Heart left ventricle (tissue), 16 donors: Measurements from ENCODE around the gene TRIM33. TPM values are rescaled to one million over a fixed set of nuclear protein-coding genes. Genes with fewer than 3 reads are reported as not detected.
A peak's percentile ranks its signal among the peaks of the same experiment; 100 is the strongest.

Experiments used
- ATAC-seq, 4 donors: fragments of 200-7000 bp; cut with Tn5 transposase; one replicate each; pipeline ENCODE4 v1.9.1; 2020 to 2022; ENCODE audit warnings: moderate library complexity in 4 of 4, mild to moderate bottlenecking in 3 of 4, moderate number of reproducible peaks in 1 of 4
- DNase-seq, 5 donors: peaks; one replicate each; pipeline ENCODE4 v3.0.0-alpha.2; 2020
- H3K27ac ChIP-seq, 12 donors: fragments of 200-600 bp; sonication (generic) in 4 of 12; one replicate each; pipeline versions ENCODE4 v1.5.0 to v1.8.0; 2016 to 2022; ENCODE audit warnings: mild to moderate bottlenecking in 2 of 12
- H3K27me3 ChIP-seq, 9 donors: fragments of 200-600 bp; sonication (generic) in 2 of 9; one replicate each; pipeline versions ENCODE4 v1.5.1 to v1.8.0; 2016 to 2022; ENCODE audit warnings: mild to moderate bottlenecking in 3 of 9
- H3K36me3 ChIP-seq, 9 donors: fragments of 200-600 bp; sonication (generic) in 2 of 9; one replicate each; pipeline versions ENCODE4 v1.5.0 to v1.8.0; 2018 to 2022; ENCODE audit warnings: mild to moderate bottlenecking in 2 of 9
- H3K4me1 ChIP-seq, 12 donors: fragments of 200-600 bp; sonication (generic) in 4 of 12; one replicate each; pipeline versions ENCODE4 v1.5.0 to v1.8.0; 2016 to 2022; ENCODE audit warnings: mild to moderate bottlenecking in 3 of 12
- H3K4me3 ChIP-seq, 12 donors: fragments of 200-600 bp; sonication (generic) in 4 of 12; one replicate each; pipeline versions ENCODE4 v1.5.0 to v1.8.0; 2017 to 2022; ENCODE audit warnings: mild to moderate bottlenecking in 9 of 12, moderate library complexity in 4 of 12
- H3K9me3 ChIP-seq, 12 donors: fragments of 200-600 bp; sonication (generic) in 4 of 12; one replicate each; pipeline versions ENCODE4 v1.5.0 to v1.8.0; 2016 to 2022; ENCODE audit warnings: mild to moderate bottlenecking in 1 of 12
- CTCF ChIP-seq, 12 donors: fragments of 200-600 bp; sonication (generic) in 4 of 12; IDR thresholded peaks; one replicate each; pipeline versions ENCODE4 v1.5.0 to v1.8.0; 2018 to 2022; ENCODE audit warnings: antibody characterized with exemption in 12 of 12, mild to moderate bottlenecking in 5 of 12
- POLR2A ChIP-seq, 2 donors: fragments of 450-650 bp; IDR thresholded peaks; one replicate each; pipeline ENCODE4 v1.6.1; 2017; ENCODE audit warnings: antibody characterized with exemption in 2 of 2, mild to moderate bottlenecking in 2 of 2, moderate library complexity in 2 of 2
- WGBS, 4 donors: extraction: QIAGEN DNeasy Blood & Tissue Kit in 2 of 4; methylation state at CpG; one replicate each; pipeline versions ENCODE4 v1.1.5 to v1.1.7; 2013 to 2018; 5-methylcytosine and 5-hydroxymethylcytosine counted together
- intact Hi-C, 10 donors: fragments of 100-400 bp; cut with DNase I; formaldehyde crosslinking; loops; one replicate each; pipeline versions ENCODE4 v1.11.1 to v1.14.2; 2022
- polyA plus RNA-seq, 2 donors: library from polyadenylated mRNA; stranded (reverse); fragments of 200-250 nt; gene quantifications; one replicate each; pipeline ENCODE4 v1.2.3, GENCODE V29; 2013
- total RNA-seq, 9 donors: library from RNA; depleted of rRNA in 2 of 9; stranded (reverse); fragments of >200 nt in 2 of 9; fragmentation: NEBNext Ultra II Directional in 3 of 9; extraction: Animal tissue kit (Norgen Biotek cat#: 25700) in 3 of 9; gene quantifications; one replicate each; pipeline versions ENCODE4 v1.1.0 to v1.2.4, GENCODE V29; 2016 to 2023
- donor health status: ischemic (EF 13 %, LVEDD 7.1; RV severe dilation, severe dysfunction).
- donor health status: healthy with polysubstance abuse.
- donor health status: DM: no; HTN: yes; CAD: no.
- donor health status: DM: no; HTN: no; CAD: no.
- donor health status: ischemic (EF 25% LVEDD 6.9; RV normal size, moderate dysfunction).
- donor health status: ischemic (EF 25% LVEDD 5.7; RV mildly dilated, moderate dysfunction).
- donor health status: healthy.
- donor health status: DM: yes; HTN: yes; CAD: no.
- donor health status: ischemic (EF 35%, LVEDD 5.7; RV mildly dilated, moderate dysfunction).
- donor health status: nonischemic (EF 11% LVEDD 7.7; RV severe dilation, severe dysfunction).
- donor health status: DM: yes; HTN: yes; CAD: no.
- donor health status: PGD.
- donor health status: ischemic (EF 29% LVEDD 5.4; RV normal size, mild dysfunction).
- donor health status: nonischemic (EF 23%, LVEDD 6.1; RV moderate dilation, normal function).

TRIM33 gene
- total and polyA plus RNA-seq, 11 donors, result 6.1 to 30.8 (median 17.3) TPM

- H3K4me3 ChIP-seq, result no peak overlapping the region
- DNase-seq (no peak), ATAC-seq (no peak)
- no peak for TF ChIP-seq CTCF (IDR thresholded peaks at IDR 0.05)
- TF ChIP-seq POLR2A (IDR thresholded peaks at IDR 0.05), result no peak
- H3K9me3 ChIP-seq, result no peaks in the 10 kb centered on the region
- WGBS, 4 donors, result 84 to 90% (median 87%) methylated on average over 7 of the region's 7 CpGs
- intact Hi-C loops, result no loop called here
- H3K27ac ChIP-seq, result no peak overlapping the region
- H3K27me3 ChIP-seq, result no peaks in the 10 kb centered on the region
- H3K4me1 ChIP-seq, result peaks cover 0 to 59% (median 30%) of the 10 kb centered on the region in 12 donors
- peaks cover 0 to 15% (median 5%) of the 10 kb centered on the region in 9 donors for H3K36me3 ChIP-seq
These were observed 7.0 kb downstream of the TRIM33 start for GRCh38 chr1:114503916-114504422.

DNA sequence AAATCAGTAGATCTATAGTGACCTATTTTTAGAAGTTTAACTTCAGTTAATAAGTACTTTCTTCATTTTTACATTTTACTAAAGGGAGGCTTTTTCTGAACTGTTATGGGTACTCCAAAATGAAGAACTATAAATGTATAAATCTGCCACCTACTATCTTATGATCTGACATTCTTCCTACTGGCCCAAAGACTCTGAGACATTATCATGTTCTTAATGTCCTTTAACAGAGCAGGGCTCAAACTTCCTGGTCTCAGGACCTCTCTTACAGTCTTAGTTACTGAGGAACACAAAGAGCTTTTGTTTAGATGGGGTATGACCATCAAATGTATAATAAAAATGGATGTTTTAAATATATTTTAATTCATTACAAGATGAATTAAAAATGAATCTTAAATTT is 8.9 kb downstream of the TRIM33 start:
- Histone ChIP-seq H3K9me3 (no peaks in the 10 kb centered on the region), H3K36me3 (peaks cover 0 to 15% (median 5%) of the 10 kb centered on the region in 9 donors), H3K4me1 (peaks cover 0 to 40% (median 17%) of the 10 kb centered on the region in 12 donors), H3K27ac (no peak overlapping the region), H3K27me3 (no peaks in the 10 kb centered on the region), H3K4me3 (no peak overlapping the region)
- no peak for DNase-seq
- ATAC-seq, result no peak
- intact Hi-C loops, result no loop called here
- no peak for TF ChIP-seq CTCF (IDR thresholded peaks at IDR 0.05)
- TF ChIP-seq POLR2A (IDR thresholded peaks at IDR 0.05), result no peak

DNA sequence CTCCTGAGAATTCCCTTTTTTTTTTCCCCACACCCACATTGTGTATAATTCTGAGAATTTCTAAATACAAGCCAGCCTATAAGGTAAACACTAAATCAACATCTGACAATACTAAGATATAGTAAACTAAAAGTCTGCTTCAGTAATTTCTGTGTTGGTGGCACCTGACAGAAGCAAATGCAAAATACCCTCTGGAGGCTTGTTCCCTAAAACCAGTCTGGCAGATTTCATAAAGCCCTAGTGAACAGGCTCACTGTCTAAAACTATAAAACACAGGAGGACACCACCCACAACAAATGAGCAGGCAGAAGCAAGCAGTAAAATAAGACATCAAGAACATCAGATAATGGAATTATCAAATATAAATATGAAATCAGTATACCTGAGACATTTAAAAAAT is 11.5 kb downstream of the TRIM33 start:
- DNase-seq, result no peak
- Histone ChIP-seq H3K27ac (no peak overlapping the region), H3K9me3 (no peaks in the 10 kb centered on the region), H3K4me1 (peaks cover 0 to 43% (median 33%) of the 10 kb centered on the region in 12 donors), H3K36me3 (no peaks in the 10 kb centered on the region), H3K27me3 (no peaks in the 10 kb centered on the region), H3K4me3 (no peak overlapping the region)
- TF ChIP-seq POLR2A (IDR thresholded peaks at IDR 0.05) (no peak), CTCF (IDR thresholded peaks at IDR 0.05) (no peak)
- no peak for ATAC-seq
- intact Hi-C loops, result no loop called here

- WGBS, 4 donors, result 36 to 55% (median 51%) methylated on average over 1 of the region's 1 CpG
- H3K9me3 ChIP-seq, result peaks cover 0 to 22% (median 0%) of the 10 kb centered on the region in 12 donors
- peaks cover 0 to 28% (median 24%) of the 10 kb centered on the region in 12 donors for H3K4me1 ChIP-seq
- no peak for TF ChIP-seq POLR2A (IDR thresholded peaks at IDR 0.05)
- TF ChIP-seq CTCF (IDR thresholded peaks at IDR 0.05), result no peak
- H3K27me3 ChIP-seq, result no peaks in the 10 kb centered on the region
- ATAC-seq (peak in 1 of 4 donors; percentile 31), DNase-seq (no peak)
- intact Hi-C loops, result no loop called here
- H3K27ac ChIP-seq, result peak overlapping the region in 1 of 12 donors; percentile 16
- H3K36me3 ChIP-seq, result no peaks in the 10 kb centered on the region
- no peak overlapping the region for H3K4me3 ChIP-seq
These were observed 14.9 kb downstream of the TRIM33 start for GRCh38 chr1:114496089-114496488.
